Measurements from ENCODE around the gene HOXB3.

Gene HOXB3

GRCh38 chr17:48612456-48612853, 22.4 kb upstream of the HOXB3 start:
- no peak for DNase-seq (ENCODE audit: low spot score)

DNA sequence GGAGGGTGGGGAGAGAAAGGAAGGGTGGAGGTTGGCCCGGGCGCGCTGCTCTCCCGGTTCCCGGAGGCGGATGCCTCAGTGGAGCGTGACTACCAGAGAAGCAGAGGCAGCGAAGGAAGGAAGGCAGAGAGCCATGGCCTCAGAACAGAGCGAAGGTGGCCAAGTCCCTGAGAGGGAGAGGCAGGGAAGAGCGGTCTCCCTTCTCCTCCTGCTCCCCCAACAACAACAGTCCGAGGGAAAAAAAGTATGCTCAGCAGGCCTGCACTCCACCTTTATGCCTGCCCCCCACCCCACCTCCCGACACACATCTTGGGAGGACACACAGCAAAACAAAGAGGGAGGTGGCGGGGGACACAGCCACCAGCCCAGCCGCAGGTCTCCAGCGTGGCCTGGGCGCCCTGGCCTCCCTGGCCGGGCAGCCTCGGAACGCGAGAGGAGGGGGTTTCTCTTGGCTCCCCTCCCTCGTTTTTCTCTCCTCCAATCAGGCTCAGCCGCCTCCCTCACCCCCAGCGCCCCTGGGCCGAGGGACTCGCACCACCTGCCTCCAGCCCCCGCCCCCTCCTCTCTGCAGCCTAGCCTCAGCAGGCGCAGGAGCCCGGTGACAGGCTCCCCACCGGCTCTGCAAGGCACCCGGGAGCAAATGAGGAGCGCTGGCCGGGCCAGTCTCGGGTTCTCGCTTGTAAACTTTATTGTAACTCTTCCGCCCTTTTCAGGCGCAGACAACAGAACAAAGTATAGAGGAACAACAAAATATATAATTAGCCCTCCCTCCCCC, 21.8 kb upstream of the HOXB3 start:
- no peak for DNase-seq (ENCODE audit: low spot score)

GRCh38 chr17:48611213-48611612, 21.2 kb upstream of the HOXB3 start:
- no peak for DNase-seq (ENCODE audit: low spot score)

GRCh38 chr17:48610282-48611211, 20.5 kb upstream of the HOXB3 start, which contains the start of gene HOXB7:
Gene HOXB7 (minus strand): TSS chr17:48611017. CDS start chr17:48610918, 99 bp downstream.
- DNase-seq (ENCODE audit: low spot score) = peak; percentile 58

GRCh38 chr17:48609759-48610281, 19.8 kb upstream of the HOXB3 start:
- no peak for DNase-seq (ENCODE audit: low spot score)

DNA sequence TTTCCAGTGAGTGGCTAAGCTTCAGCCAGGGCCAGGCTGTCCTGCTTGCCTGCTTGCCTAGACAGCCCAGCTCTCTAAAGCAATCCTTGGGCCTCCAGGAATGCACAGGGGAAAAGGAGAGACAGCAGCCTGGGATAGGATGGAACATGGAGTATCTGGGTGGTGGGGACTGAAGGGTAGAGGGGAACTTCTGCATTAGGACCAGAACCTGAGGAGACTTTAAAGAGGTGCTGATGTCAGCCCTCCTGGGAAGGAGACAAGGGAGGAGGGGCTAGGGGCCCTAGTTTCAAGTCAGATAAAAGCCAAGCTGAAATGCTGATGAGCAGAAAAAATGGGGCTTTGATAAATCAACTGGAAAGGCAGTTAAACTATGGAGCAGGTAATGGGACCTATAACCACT, 19.0 kb upstream of the HOXB3 start:
- DNase-seq (ENCODE audit: low spot score) = no peak

DNA sequence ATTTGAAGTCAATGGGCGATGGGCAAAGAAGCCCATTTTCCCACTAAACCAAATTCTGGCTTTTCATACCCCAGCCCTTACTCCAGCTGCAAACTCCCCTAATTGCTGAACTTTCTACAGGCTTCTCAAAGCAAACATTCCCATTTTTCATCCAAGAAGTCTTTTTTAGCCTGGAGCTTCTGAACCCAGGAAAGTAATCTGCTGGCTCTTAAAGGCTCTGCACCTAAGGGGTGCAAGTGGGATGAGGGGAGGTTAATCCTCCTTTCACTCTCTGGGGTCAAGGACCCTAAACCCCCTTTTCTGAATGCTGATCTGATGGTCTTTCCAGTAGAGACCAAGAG, 18.4 kb upstream of the HOXB3 start:
- no peak for DNase-seq (ENCODE audit: low spot score)

- no peak for DNase-seq (ENCODE audit: low spot score)
These were observed 17.0 kb upstream of the HOXB3 start for GRCh38 chr17:48606892-48607614.

- no peak for DNase-seq (ENCODE audit: low spot score)
These were observed 16.2 kb upstream of the HOXB3 start for GRCh38 chr17:48605991-48606891.

GRCh38 chr17:48605409-48605919, 15.4 kb upstream of the HOXB3 start:
- DNase-seq (ENCODE audit: low spot score) = no peak

DNA sequence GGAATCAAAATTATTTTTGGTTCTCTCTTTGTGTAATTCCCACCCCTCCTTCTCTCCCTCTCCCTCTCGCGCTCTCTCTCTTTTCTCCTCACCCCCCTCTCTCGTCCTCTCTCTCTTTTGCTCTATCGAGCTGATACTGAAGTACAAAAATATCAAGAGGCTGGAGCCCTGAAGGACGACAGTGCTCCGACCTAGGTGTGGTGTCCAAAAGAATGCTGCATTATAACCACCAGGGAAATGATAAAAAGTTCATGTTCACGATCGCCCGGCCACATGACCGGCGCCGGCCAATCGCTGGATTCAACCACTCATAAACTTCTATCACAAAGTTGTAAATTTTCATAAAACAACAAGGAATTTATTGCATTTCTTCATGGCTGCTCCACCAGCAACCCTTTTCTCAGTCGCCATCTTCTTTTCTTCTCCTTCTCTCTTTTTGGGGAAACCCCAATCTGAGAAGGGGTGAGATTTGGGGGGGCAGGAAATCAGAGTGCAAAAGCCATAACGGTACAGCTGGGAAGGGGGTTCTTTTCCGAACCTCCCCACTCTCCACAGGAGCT, 14.8 kb upstream of the HOXB3 start, which contains the start of gene HOXB6:
Gene HOXB6, minus strand, starts transcription at position 217 of the 560 bp plus-strand sequence. CDS start 6,836 bp downstream, outside the sequence.
- DNase-seq (ENCODE audit: low spot score) = no peak

GRCh38 chr17:48603959-48604769, 14.1 kb upstream of the HOXB3 start:
- no peak for DNase-seq (ENCODE audit: low spot score)

GRCh38 chr17:48601539-48602425, 11.7 kb upstream of the HOXB3 start:
- DNase-seq (ENCODE audit: low spot score) = no peak

DNA sequence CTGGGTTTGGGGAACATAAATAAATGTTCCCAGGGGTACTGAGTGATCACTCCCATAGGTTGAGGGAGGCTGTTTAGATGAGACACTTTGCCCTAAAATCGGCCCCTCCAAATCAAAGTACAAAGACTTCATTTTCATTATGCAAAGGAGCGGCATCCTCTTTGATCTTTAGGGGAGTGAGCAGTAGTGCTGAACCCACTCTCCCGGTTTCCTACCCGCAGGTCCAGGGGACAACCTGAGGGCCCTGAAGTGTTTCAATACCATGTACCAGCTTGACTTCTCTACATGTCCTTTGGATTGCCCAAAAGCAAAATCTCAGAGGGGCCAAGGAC, 11.1 kb upstream of the HOXB3 start:
- DNase-seq (ENCODE audit: low spot score) = no peak

- DNase-seq (ENCODE audit: low spot score) = no peak
These were observed 10.4 kb upstream of the HOXB3 start for GRCh38 chr17:48600244-48601098.

DNA sequence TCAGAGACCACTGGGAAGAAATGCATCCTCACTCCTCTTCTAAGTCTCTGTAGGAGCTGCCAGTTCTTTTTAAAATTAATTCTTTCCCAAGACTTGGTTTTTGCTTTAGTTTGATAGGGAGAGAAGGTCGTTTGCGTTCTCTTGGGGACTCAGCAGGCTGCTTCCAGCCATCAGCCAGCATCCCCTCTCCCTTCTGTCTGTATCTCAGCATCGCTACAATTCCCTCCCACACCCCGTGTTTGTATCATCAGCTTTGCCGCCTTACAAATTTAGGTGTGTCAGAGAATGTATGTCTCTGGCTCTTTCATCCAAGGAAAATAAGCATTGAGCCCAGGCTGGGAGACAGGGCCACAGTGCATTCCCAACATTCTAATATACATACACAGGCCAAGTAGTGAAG, 9.3 kb upstream of the HOXB3 start:
- no peak for DNase-seq (ENCODE audit: low spot score)

DNA sequence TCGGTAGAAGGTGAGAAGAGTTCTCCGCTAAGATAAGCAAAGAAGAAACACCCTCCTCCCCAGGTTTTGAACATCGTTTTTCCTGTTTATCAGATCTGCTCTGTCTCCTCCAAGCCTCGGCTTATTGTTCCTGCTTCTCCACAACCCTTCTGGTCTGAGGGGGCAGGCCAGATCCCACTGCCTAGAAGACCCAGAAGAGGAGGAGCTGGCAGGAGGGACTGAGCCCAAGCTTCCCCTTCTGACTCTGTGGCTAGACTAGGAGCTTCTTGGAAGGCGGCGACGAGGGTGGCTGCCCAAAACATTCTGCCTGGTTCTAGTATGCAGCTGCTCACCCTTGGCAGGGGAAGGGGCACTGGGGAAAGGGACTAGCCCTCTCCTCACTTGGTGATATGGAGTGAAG, 8.7 kb upstream of the HOXB3 start:
- DNase-seq (ENCODE audit: low spot score) = no peak

Measured in HuH-7.5 (cell line).